ENCODE results near the gene B4GALNT3.

Gene B4GALNT3

DNA sequence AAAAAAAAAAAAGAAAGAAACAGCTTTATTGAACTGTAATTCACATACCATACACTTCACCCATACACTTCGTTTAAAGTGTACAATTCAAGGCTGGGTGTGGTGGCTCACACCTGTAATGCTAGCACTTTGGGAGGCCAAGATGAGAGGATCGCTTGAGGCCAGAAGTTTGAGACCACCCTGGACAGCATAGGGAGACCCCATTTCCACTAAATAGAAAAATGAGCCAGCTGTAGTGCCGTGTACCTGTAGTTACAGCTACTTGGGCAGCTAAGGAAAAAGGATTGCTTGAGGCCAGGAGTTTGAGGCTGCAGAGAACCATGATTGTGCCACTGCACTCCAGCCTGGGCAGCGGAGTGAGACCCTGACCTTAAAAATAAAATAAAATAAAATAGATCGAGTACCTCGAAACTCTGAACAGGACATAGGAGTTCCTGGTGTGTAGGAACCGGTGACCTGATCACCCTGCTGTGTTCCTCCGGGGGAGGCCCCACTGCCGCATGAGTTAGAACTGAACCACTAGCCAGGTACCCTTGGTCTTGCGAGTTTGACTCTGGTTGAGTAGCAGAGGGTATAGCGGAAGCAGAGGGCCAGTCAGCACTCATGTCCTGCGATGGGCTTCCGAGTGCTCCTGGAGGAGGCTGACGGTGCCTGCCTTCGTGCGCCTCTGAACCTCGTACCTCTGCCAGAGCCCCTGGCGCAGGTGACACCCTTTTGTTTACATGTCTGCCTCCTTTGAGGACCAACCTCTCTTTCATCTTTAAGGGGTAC is 80.0 kb downstream of the B4GALNT3 start:
- DNase-seq (ENCODE audit: low spot score) = no peak

DNA sequence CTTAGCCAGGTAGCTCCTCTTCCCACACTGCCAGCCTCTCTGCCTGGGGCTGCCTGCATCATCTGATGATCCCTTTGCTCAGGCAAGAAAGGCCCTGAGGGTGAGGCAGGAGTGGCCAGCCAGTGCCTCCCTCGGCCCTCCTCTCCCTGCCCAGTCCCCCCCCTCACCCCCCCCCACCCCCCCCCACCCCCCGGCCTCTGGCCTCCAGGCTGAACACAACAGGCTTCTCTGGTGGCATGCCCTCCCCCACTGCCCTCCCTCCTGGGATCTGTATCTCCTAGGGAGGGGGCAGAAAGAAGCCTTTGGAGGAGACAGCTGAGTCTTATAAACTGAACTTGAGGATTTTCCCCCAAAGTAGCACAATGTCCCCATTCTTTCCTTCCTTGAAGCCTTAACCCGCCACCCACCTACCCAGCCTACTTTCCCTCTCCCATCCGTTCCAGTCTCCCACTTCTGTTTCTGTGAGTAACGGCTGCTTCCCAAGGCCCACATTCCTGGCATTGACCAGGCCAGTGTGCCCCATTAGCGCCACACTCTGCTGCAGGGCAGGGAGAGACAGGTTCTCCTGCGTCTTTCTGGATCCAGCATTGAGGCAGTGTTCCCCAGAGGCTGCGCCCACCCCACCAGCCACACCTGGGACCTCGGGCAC is 82.1 kb downstream of the B4GALNT3 start:
- no peak for DNase-seq (ENCODE audit: low spot score)

DNA sequence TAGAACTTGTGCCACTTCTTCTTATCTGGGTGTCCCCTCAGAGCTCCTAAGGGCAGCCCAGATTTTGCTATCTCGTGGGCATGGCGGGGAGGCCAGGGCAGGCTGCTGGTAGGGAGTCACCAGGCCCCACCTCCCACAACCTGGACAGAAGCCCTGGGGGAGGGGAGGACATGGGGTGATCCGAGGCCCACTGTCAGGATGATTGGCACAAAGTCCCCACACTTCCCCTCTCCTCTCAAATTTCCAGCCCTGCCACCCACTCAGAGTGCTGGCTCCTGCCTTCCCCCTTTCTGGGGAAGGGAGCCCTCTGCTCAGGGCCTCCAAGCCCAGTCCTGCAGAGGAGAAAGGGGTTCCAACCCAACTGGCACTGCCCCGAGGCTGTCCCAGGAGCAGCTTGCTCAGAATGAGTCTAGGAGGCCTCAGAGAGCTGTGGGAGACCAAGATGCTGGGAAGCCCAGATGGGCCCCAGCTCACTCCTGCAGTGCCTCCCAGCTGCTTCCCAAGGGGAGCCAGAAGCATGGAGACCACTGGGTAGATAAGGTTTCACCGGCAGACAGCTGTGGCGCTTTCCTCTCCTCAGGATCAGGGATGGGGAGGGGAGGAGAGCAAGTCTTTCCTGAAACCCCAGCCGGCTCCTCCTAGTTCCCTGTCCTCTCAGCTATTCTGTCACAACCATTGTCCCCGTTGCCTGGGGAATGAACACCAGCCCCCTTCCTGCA is 82.8 kb downstream of the B4GALNT3 start:
- DNase-seq (ENCODE audit: low spot score) = no peak

- DNase-seq (ENCODE audit: low spot score) = no peak
Measured at GRCh38 chr12:543114-543451, 83.3 kb downstream of the B4GALNT3 start.

DNA sequence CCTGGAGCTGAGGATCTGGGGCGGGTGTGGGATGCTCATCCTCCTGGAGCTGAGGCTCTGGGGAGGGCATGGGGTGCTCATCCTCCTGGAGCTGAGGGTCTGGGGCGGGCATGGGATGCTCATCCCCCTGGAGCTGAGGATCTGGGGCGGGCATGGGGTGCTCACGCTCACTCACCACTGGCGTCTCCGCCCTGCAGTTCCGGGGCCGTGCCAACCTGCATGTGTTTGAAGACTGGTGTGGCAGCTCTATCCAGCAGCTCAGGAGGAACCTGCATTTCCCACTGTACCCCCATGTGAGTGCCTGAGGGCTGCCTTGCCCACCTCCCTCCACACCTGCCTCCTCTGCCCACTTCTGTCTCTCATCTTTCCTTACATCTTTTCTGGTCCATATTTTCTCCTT is 84.4 kb downstream of the B4GALNT3 start:
- DNase-seq (ENCODE audit: low spot score) = no peak

DNA sequence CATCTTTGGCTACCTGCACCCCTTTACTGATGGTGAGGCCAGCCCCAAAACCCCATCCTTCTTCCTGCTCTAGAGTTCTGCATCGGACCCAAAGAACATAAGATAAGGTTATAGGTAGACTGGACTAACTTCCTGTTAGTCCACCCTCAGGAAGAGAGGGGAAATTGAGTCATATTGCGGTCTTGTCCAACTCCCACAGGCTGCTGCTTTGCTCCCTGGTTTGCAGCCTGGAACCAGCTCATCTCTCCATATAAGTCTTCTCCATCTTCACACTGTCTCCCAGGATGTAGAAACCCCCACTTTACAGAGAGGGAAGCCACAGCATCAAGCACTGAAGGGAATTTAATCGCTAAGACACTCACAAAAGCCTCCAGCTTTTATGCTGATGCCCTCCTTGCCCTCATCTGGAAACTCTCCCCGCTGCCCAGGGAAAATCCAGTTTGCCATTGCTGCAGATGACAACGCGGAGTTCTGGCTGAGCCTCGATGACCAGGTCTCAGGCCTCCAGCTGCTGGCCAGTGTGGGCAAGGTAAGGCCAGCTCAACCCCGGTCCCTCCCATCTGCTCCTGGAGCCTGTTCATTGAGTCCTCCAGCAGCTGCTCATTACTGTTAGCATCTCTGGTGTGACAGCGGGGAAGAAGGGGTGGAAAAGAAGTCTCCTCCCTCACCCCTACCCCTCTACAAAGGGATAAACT is 85.3 kb downstream of the B4GALNT3 start:
- DNase-seq (ENCODE audit: low spot score) = no peak

DNA sequence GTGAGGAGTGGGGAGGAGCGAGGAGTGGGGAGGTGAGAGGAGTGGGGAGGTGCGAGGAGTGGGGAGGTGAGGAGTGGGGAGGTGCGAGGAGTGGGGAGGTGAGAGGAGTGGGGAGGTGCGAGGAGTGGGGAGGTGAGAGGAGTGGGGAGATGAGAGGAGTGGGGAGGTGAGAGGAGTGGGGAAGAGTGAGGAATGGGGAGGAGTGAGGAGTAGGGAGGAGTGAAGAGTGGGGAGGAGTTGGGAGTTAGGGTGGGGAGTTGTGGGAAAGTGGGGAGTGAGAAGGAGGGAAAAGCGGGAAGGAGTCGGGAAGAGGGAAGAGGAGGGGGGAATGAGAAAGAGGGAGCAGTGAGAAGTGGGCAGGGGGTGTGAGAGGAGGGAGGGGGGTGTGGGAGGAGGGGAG is 86.1 kb downstream of the B4GALNT3 start:
- DNase-seq (ENCODE audit: low spot score) = no peak

DNA sequence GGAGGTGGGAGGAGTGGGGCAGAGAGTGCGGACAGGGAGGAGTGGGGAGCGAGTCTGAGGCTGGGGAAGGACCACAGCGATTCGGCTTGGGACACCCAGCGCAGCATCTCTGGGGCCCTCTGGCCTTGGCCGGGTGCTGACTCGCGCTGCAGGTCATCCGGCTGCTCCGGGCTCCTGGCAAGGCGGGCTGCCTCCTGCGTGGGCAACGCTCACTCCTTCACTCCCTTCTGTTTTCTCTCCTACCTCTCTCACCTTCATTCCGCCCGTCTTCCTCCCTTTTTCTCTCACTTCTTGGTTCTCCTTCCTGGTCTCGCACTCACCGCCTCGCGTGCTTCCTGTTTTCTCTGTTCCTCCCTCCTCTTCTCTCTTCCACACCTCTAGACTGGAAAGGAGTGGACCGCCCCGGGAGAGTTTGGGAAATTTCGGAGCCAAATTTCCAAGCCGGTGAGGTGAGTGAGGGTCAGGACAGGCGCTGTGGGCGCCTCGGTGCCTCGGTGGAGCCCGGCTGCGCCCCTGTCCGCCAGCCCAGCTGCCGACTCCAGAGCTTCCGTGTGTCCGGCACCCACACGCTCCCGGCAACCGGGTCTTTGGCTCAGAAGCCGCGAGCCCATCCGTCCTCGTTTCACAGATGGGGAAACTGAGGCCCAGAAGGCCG is 86.7 kb downstream of the B4GALNT3 start:
- DNase-seq (ENCODE audit: low spot score) = peak; percentile 48

DNA sequence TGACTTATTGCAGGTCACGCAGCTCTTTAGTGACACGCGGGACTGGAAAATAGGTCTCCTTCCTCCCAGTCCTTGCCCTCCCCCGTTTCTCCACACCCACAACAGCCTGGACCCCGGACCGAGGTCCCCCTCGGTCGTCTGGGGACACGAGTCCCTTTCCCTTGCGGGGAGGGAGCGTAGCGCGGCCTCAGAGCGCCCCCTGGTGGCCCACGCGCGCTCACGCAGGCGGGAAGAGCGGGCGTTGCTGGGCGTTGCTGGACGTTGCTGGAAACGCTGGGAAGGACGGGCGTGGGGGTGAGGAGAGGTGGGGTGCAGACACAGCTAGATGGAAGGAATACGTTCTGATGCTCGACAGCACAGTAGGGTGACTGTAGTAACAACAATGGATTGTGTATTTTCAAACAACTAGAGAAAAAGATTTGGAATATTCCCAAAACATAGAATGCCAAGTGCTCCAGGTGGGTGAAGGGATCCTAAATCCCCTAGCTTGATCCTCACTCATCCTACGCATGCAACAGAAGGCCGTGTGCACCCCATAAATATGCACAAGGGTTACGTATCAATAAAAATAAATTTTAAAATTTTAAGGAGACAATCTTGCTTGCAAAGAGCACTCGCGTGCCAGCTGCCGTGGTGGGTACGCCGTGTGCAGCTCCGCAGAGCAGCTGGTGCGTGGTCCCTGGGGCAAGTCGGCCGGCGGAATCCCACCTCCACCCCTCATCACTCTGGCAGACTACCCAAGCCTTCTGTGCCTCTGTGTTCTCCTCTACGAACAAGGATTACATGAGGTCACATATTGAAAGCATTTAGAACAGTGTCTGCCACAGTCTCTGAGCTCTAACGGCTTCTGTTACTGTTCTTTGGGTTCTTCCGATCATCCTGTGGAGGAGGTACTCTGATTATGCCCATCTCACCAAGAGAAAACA is 87.4 kb downstream of the B4GALNT3 start:
- DNase-seq (ENCODE audit: low spot score) = peak; percentile 65

DNA sequence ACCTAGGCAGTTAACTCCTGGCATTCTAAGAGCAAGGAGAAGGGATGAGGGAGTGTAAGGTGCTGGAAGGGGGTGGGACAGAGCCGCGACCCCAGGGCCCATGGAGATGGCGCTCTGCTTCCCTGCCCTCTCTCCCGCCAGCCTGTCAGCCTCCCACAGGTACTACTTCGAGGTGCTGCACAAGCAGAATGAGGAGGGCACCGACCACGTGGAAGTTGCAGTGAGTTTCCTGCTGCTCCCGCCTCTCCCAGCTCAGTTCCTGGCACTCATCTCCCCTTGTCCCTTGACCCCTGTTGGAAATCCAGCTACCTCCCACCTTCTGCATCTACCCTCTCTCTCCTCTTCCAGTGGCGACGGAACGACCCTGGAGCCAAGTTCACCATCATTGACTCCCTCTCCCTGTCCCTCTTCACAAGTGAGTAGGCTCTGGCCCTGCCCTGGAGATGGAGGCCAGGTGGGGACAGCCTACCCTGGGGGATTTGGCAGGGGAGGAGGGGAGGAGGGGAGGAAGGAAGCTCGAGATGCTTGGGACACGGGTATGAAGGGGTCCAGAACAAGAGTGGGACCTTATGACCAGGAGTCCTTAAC is 88.2 kb downstream of the B4GALNT3 start:
- DNase-seq (ENCODE audit: low spot score) = no peak

- no peak for DNase-seq (ENCODE audit: low spot score)
Measured at GRCh38 chr12:549476-550082, 89.8 kb downstream of the B4GALNT3 start.

- no peak for DNase-seq (ENCODE audit: low spot score)
Measured at GRCh38 chr12:550473-551260, 90.9 kb downstream of the B4GALNT3 start.

- no peak for DNase-seq (ENCODE audit: low spot score)
Measured at GRCh38 chr12:552466-552865, 92.7 kb downstream of the B4GALNT3 start.

DNA sequence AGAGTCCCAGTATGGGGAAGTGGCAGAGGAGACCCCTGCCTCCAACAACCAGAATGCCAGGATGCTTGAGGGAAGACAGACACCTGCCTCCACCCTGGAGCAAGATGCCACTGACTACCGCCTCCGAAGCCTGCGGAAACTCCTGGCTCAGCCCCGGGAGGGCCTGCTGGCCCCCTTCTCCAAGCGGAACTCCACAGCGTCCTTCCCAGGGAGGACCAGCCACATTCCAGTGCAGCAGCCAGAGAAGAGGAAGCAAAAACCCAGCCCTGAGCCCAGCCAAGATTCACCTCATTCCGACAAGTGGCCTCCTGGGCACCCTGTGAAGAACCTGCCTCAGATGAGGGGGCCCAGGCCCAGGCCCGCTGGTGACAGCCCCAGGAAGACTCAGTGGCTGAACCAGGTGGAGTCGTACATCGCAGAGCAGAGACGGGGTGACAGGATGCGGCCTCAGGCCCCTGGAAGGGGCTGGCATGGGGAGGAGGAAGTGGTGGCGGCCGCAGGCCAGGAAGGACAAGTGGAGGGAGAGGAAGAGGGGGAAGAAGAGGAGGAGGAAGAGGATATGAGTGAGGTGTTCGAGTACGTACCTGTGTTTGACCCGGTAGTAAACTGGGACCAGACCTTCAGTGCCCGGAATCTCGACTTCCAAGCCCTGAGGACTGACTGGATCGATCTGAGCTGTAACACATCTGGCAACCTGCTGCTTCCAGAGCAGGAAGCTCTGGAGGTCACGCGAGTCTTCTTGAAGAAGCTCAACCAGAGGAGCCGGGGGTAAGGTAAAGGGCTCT is 93.7 kb downstream of the B4GALNT3 start:
- DNase-seq (ENCODE audit: low spot score) = no peak

DNA sequence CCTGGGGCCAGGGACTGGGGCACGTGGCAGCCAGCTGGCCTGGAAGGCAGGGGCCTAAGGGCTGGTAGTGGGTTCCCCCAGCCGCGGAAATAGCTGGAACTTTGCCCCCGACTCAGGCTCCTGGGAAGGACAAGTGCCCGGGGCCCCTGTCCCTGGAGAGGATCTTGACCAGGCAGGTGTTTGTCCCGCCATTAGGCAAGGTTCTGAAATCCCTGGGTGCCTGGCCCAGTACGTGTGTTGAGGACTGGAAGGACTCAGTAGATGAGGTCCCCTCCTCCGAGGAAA is 94.2 kb downstream of the B4GALNT3 start:
- no peak for DNase-seq (ENCODE audit: low spot score)

- no peak for DNase-seq (ENCODE audit: low spot score)
Measured at GRCh38 chr12:556498-556897, 96.8 kb downstream of the B4GALNT3 start.

GRCh38 chr12:558580-558979 is 98.8 kb downstream of the B4GALNT3 start:
- no peak for DNase-seq (ENCODE audit: low spot score)

DNA sequence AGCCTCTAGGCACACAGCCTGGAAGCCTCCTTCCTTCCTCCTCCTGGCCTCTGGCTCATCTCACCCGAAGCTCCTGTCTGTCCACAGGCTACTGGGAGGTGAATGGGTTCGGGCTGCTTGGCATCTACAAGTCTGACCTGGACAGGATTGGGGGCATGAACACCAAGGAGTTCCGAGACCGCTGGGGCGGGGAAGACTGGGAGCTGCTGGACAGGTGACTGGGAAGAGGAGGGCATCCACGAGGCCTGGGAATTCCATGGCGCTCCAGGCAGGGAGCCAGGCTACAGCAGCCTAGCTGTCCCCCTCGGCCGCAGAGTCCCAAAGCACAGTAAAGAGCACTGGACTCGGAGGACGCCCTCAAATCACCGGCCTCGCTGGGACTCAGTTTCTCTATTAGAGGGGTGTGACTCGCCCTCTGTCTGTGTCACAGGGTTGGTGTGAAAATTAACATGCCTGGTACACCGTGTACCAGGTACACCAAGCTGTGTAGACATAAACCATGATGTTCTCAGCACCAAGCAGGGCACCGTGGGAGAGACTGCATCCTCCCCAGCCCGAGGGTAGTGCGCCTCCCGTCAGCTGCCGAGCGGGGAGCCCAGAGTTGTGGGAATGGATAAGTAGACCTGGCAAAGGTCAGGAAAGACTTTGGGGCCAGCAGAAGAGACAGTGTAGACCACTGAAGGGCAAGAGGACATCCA is 99.6 kb downstream of the B4GALNT3 start:
- DNase-seq (ENCODE audit: low spot score) = no peak

All from RKO (cell line).